Posterior cingulate gyrus (tissue), 11 donors: ENCODE data around the gene C14orf93.

Experiments
- DNase-seq, 10 donors: peaks; one replicate each; pipeline versions ENCODE4 v3.0.0 to v3.0.0-alpha.2; 2020 to 2021; ENCODE audit warnings: mixed read lengths in 3 of 10
- intact Hi-C: fragments of 100-400 bp; cut with DNase I; formaldehyde crosslinking; loops from one replicate; pipeline ENCODE4 v1.15.1; 2023

The C14orf93 gene, protein sequence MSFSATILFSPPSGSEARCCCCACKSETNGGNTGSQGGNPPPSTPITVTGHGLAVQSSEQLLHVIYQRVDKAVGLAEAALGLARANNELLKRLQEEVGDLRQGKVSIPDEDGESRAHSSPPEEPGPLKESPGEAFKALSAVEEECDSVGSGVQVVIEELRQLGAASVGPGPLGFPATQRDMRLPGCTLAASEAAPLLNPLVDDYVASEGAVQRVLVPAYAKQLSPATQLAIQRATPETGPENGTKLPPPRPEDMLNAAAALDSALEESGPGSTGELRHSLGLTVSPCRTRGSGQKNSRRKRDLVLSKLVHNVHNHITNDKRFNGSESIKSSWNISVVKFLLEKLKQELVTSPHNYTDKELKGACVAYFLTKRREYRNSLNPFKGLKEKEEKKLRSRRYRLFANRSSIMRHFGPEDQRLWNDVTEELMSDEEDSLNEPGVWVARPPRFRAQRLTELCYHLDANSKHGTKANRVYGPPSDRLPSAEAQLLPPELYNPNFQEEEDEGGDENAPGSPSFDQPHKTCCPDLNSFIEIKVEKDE

DNA sequence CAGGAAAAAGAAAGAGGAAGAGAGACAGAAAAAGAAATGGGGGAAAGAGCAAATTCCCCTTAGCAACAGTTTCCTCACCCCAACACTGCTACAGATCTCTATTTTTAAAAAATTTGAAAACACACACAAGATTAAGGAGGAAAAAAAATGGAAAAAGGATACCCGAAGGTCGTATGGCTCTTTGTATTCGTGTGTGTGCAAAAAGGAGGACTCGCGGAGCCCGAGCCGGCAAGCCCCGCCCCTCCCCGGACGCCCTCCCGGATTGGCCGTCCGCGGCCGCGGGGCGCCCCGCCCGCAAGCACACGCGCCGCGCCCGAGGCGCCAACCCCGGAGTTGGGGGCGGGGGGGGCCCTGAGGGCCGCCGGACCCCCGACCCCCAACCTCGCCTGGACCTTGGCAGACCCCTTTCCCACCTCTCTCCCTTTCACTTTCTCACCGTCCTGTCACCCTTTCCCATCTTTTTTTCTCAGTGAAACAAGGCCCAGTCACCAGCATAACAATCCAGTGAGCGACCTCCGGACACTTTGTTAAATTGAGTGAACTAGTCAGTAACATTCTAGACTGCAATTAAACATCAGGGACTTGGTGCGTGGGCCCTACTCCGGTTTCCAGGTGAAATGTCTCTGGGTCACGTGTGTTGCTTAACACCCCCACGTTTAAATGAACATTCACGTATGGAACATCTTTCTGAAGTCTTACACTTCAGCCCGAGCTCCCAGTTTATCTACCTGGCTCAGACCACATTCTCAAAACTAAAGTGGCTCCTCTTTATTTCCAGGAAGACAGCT, at the start of gene C14orf93:
C14orf93 (minus strand) TSS at position 205 of the 788 bp plus-strand sequence. CDS start 11,120 bp downstream, outside the sequence.
- intact Hi-C loops = no loop called here
- peak; percentile 62 to 97 (median 78) for DNase-seq

GRCh38 chr14:23058654-23059504, 48.9 kb upstream of the C14orf93 start:
- DNase-seq = peak in 2 of 10 donors; percentile 76 to 77
- intact Hi-C loops = loop anchor here (1.0 to 2.0 kb wide), 2 partner anchors 64 to 73 kb away; no protein-coding TSS in a partner anchor

DNA sequence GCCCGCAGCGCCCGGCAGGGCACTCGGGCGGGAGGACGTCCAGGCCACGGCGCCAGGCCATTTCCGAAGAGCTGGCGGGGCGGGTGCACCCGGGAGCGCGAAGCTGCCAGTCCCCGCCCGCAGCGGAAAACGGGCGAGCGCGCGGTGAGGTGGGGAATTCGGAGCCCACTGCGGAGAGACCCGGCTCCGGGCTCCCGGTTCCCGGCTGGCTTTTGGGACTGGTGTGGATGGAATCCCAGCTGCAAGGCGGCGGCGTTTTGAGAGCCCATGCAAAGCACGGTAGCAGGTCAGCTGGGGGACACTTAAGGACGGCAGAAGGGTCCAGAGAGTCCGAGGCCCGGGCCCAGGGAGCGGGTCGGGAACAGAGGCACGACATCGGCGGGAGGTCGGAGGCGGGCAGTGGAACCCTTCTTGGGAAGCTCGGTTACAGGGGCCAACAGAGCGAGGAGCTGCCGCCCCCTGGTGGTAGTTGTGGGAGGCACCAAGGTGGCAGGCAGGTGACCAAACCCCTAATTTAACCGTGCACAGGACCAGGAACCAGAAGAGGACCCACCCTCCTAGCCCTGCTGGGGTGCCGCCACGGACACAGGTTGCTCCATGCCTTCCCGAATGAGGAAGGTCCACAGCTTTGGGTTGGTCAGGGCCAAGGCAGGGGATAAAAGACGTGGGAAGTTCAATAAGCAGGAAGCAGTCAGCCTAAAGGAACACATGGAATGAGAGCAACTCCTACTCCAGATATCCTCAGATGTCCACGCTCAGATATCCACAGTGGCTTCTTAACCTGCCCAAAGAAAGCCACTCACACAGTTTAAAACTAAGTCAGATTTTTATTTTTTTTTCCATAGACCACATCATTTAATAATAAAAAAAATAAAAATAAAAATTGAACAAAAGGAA, 48.1 kb upstream of the C14orf93 start:
- intact Hi-C loops = loop anchor here (1.0 to 2.0 kb wide), 2 partner anchors 63 to 72 kb away; no protein-coding TSS in a partner anchor
- DNase-seq = peak; percentile 77 to 98 (median 89)

DNA sequence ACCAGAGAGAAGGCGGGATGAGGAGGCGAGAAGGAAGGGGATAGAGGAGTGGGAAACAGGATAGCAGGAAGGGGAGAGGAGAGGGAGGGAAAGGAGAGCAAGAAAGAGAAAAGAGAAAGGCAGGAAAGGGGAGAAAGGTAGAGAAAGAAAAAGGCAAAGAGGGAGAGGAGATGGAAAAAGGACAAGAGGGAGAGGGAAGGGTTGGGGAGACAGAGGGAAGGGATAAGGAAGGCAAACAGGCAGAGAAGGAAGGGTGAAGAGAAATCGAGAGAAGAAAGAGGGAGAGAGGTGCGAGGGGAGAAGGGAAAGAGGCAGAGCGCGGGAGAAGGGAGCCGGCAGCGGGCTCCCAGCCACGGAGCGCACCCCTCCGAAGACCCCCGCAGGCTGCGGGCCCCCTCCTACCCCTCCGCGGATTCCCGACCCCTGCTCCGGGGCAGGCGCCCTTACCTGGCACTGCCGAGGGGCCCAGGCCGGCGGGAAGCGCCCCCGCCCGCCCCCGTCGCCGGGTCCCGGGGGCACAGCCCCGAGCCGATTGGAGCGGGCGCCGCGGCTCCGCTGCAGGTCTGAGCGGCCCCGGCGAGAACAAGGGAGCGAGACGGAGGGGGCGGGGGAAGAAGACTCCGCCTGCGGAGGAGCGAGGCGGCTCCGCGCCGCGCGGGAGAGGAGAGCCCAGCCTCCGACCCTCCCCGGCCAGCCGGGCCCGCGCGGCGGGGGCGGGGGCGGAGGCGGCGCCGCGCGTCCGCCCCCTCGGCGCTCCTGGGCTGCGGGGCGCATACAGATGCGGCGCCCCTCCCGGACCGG, 47.2 kb upstream of the C14orf93 start, which contains the start of gene CDH24:
CDH24 (minus strand) TSS at position 565 of the 801 bp plus-strand sequence. CDS start 1,787 bp downstream, outside the sequence.
- peak in 8 of 10 donors; percentile 51 to 94 (median 66) for DNase-seq
- intact Hi-C loops = no loop called here

DNA sequence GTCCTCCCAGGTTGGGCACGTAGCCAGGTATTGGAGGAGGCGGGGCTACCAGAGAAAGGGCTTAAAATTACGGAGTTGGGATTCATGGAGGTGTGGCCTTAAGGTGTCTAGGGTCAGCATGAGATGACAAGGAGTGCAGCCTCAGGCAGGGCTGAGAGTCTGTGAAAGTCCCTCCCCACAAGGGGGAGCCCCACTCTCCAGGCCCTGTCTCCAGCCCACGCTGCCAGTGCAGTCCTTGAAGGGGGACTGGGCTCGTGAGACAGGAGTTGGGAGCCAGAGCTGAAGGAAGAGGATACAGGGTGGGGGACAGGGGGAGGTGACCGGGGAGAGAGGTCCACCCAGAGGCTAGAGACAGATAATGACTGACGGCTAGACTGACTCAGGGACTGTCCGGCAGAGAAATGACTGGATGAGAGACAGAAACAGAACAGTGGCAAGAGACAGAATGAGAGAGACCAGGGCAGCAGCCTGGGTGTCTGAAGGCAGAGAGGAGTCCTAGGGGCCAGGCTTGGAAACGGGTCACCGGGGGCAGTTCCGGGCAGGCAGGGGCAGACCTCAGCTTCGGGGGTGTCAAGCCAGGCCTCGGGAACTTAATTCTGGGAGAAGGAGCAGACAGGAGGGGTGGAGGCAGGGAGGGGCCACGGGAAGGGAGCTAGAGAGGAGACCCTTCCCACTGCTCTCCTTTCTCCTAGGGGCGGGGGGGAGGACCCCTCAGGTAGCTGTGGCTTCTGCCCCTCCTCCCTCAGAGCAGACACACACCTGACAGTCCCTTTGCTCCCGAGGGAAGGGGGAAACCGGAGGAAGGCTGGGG, 46.4 kb upstream of the C14orf93 start:
- intact Hi-C loops = no loop called here
- DNase-seq = peak in 7 of 10 donors; percentile 32 to 91 (median 49)

- peak in 4 of 10 donors; percentile 41 to 90 (median 62) for DNase-seq
- intact Hi-C loops = no loop called here
These were observed 45.7 kb upstream of the C14orf93 start for GRCh38 chr14:23055621-23056144.

GRCh38 chr14:23055147-23055550, 45.2 kb upstream of the C14orf93 start:
- intact Hi-C loops = no loop called here
- no peak for DNase-seq

DNA sequence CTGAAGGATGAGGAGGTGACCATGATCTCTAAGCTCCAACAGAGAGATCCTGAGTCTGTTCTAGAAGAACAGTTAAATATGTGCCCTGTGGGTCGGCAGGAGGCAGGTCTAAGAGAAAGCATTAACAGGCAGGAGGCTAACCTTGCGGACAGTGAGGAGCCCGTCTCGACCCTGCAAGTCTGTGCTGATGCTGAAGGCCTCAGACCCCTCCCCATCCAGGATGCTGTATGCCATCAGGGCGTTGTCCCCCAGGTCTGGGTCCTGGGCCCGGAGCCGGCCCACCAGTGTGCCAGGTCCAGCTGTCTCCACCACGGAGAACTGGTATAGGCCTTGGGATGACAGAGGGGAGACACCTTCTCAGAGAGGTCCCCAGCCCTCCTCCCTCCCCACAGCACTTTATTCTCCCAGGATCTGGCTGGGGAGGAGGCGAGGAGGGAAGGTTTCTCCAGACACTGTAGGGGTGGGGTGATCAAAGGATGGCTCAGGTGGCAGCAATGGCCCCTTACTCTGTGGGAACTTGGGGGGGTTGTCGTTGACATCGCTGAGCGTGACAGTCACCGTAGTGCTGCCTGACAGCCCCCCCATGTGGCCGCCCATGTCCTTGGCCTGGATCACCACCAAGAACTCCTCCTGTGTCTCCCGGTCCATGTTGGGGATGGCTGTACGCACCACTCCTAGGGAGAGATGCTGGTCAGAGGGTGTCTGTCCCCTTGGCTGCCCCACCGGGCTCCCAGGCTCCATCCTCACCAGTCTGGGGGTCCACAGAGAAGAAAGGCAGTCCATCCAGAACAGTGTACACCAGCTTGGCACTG, 44.3 kb upstream of the C14orf93 start:
- intact Hi-C loops = no loop called here
- DNase-seq = peak in 5 of 10 donors; percentile 28 to 91 (median 46)

GRCh38 chr14:23053426-23053825, 43.5 kb upstream of the C14orf93 start:
- no peak for DNase-seq
- intact Hi-C loops = no loop called here

DNA sequence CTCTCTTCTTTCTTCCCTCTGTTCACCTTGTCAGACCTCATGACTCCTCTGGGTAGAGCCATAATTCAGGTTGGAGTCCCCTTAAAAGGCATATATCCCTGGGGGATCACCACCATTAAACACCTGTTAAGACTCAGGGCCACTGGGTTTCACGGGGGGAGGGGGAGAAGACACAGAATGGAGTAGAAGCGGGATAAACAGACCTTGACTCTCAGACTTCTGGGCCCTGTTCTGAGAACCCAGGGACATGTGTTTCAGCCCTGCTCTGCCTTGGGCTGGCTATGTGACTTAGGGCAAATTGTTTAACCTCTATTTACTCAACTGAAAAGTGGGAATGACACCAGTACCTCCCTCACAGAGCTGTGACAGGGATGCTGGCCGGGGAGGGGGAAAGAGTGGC, 42.7 kb upstream of the C14orf93 start:
- intact Hi-C loops = no loop called here
- DNase-seq = no peak

GRCh38 chr14:23052182-23052623, 42.3 kb upstream of the C14orf93 start:
- intact Hi-C loops = no loop called here
- DNase-seq = peak; percentile 31 to 95 (median 54)

DNA sequence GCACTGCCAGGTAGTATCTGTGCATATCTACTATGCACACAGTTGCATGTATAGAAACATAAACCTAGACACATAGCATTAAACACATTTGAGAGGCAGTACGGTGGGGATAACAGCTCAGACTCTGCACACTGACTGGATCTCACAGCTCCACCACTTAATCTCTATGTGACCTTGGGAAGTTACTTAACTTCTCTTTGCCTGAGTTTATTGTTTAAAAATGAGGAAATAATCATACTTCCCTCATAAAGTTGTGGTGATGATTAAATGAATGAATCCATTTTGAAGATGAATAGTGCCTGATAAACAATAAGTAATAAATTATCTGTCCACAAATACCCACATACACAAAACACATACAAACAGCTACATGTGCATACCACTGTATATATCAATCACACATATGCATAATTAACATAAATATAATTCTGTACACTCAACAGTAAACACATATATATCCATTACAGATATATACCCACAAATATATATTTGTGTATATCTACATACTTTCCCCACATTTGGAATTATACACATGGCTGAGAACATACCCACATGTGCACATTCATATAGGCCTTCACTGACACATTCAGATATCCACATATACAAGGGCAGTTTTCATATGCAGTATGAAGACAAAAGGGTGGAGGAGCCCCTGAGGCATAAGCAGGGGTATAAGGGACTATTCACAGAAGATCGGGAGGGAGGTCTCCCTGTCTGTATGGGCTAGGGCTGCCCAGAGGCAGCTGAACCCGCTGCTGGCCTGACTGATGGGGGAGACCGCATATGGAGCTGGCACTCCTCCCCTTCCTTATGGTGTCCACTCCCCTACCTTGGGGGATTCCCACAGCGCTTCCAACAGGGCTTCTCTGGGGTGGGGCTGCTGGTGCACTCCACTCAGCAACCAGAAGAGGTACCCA, 41.5 kb upstream of the C14orf93 start:
- peak in 1 of 10 donors; percentile 47 for DNase-seq
- intact Hi-C loops = no loop called here

DNA sequence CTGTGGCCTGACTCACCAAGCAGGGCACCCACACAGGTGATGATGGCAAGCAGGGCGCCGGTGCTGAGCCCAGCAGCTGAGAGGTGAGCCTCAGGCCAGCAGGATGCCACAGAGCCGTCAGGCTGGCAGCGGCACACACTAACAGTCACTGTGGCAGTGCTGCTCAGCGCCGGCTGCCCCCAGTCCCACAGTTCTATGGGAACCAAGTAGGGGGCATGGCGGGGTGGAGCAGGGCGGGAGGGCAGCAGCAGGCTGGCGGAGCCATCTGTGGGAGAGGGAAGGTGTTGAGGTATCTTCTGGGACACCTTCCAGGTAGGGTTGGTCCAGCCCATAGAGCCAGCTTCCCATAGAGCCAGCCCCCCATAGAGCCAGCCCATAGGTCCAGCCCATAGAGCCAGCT, 39.1 kb upstream of the C14orf93 start:
- DNase-seq = peak in 1 of 10 donors; percentile 37
- intact Hi-C loops = no loop called here

GRCh38 chr14:23047751-23048693, 38.1 kb upstream of the C14orf93 start:
- intact Hi-C loops = no loop called here
- no peak for DNase-seq
